ENCODE data around the gene TTC23.

TTC23 gene

DNA sequence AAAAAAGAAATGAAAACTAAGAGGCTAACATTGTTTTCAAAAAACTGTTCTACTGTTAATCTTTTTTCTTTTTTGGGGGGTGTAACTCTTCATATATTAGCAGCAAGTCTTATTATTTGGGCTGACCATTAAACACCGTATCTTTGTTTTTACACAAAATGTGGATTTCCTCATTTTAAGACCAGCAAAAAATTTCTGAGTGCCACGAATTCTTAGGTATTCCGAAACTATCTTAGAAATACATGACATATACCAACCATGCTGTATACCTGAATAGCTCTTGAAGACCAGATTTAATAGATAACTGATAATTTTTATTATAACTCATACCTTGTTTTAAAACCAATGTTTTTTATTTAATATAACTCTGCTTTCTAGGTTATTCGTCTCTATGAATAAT lies 620 bp upstream of the TTC23 start:
- no peak overlapping the region for H3K14ac ChIP-seq (ENCODE audit: low read length)
- peaks cover 2 to 5% of the 10 kb centered on the region in 2 experiments for H3K4me1 ChIP-seq (ENCODE audit: control insufficient read depth in 1 of 2, insufficient read depth in 2 of 2, low read length in 2 of 2)
- DNase-seq = peak in 1 of 2 donors; percentile 50
- H3K23ac ChIP-seq (ENCODE audit: low read length) = no peak overlapping the region
- H3K4me2 ChIP-seq (ENCODE audit: low read length) = no peak overlapping the region
- peaks cover 3% of the 10 kb centered on the region for H3K79me2 ChIP-seq (ENCODE audit: control insufficient read depth, insufficient read depth, low read length, poor library complexity)
- WGBS (ENCODE audit: extremely low coverage, insufficient coverage, insufficient read length) = no CpG with 5 or more reads among the region's 4 CpGs
- no peak overlapping the region for H2BK120ac ChIP-seq (ENCODE audit: insufficient read depth, low read length, poor library complexity)
- H2AFZ ChIP-seq (ENCODE audit: insufficient read depth, low read length, poor library complexity) = no peak overlapping the region
- no peak overlapping the region for H3K9ac ChIP-seq (ENCODE audit: low read length)
- H3K9me3 ChIP-seq (ENCODE audit: insufficient read depth, low read depth, low read length) = no peaks in the 10 kb centered on the region
- no peak overlapping the region for H3K18ac ChIP-seq (ENCODE audit: low read length)
- H4K91ac ChIP-seq (ENCODE audit: low read depth, low read length) = no peak overlapping the region
- no peak overlapping the region for H2AK5ac ChIP-seq (ENCODE audit: low read length)
- peaks cover 0 to 2% of the 10 kb centered on the region in 2 experiments for H3K36me3 ChIP-seq (ENCODE audit: control insufficient read depth in 1 of 2, insufficient read depth in 2 of 2, low read length in 2 of 2)
- H4K12ac ChIP-seq (ENCODE audit: low read depth, low read length) = no peak overlapping the region
- H4K8ac ChIP-seq (ENCODE audit: low read depth, low read length) = no peak overlapping the region
- H2BK12ac ChIP-seq (ENCODE audit: low read length) = no peak overlapping the region
- H3K79me1 ChIP-seq (ENCODE audit: low read length) = peaks cover 3% of the 10 kb centered on the region
- H2BK5ac ChIP-seq (ENCODE audit: low read depth, low read length, poor library complexity) = no peak overlapping the region
- H3K27ac ChIP-seq (ENCODE audit: low read depth, low read length) = no peak overlapping the region
- H3K27me3 ChIP-seq (ENCODE audit: insufficient read depth, low read length) = no peaks in the 10 kb centered on the region
- no peak overlapping the region for H3K4ac ChIP-seq (ENCODE audit: low read depth, low read length)
- no peak overlapping the region for H3K4me3 ChIP-seq (ENCODE audit: low read depth, low read length)

DNA sequence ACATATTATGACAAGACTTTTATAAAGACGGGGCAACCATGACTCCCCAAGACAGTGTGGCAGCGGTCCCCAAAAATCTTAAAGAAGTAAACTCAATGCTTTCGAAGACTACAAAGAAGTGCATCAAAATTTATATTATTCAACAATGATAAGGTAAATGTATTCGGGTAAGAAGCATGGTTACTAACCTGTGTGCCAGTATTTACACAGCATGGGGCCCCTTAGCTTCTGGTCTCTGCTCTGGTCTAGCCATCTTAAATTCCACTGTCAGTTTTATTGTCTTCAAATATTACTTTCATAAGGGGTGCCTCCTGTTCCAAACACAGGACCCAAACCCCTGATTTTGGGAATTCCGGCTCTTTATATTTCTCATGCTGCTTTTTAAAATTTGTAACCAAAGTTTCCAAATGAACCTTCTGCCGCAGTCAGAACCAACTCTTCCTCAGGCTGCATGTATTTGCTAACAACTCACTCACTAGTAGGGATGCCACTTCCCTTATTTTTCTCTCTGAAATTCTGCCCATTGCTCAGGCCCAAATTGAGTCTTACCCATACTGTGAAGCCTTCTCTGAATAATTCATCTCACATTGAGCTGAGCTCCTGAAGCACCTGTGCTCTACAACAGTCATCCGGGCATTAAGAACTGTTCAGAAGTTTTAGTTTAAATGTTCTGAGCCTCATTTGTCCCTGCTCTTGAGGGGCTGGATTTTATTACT lies 1.2 kb downstream of the TTC23 start:
- H2BK12ac ChIP-seq (ENCODE audit: low read length) = no peak overlapping the region
- no CpG with 5 or more reads among the region's 7 CpGs for WGBS (ENCODE audit: extremely low coverage, insufficient coverage, insufficient read length)
- no peak overlapping the region for H3K23ac ChIP-seq (ENCODE audit: low read length)
- H2AK5ac ChIP-seq (ENCODE audit: low read length) = peak overlapping the region; percentile 74
- no peak overlapping the region for H3K27ac ChIP-seq (ENCODE audit: low read depth, low read length)
- peak overlapping the region; percentile 69 for H3K4ac ChIP-seq (ENCODE audit: low read depth, low read length)
- no peak overlapping the region for H3K4me3 ChIP-seq (ENCODE audit: low read depth, low read length)
- H3K14ac ChIP-seq (ENCODE audit: low read length) = no peak overlapping the region
- no peak overlapping the region for H4K12ac ChIP-seq (ENCODE audit: low read depth, low read length)
- peaks cover 2 to 5% of the 10 kb centered on the region in 2 experiments for H3K4me1 ChIP-seq (ENCODE audit: control insufficient read depth in 1 of 2, insufficient read depth in 2 of 2, low read length in 2 of 2)
- H3K79me1 ChIP-seq (ENCODE audit: low read length) = peaks cover 3% of the 10 kb centered on the region
- H2BK120ac ChIP-seq (ENCODE audit: insufficient read depth, low read length, poor library complexity) = no peak overlapping the region
- no peak for DNase-seq
- H4K8ac ChIP-seq (ENCODE audit: low read depth, low read length) = no peak overlapping the region
- no peaks in the 10 kb centered on the region for H3K27me3 ChIP-seq (ENCODE audit: insufficient read depth, low read length)
- no peak overlapping the region for H4K91ac ChIP-seq (ENCODE audit: low read depth, low read length)
- H3K4me2 ChIP-seq (ENCODE audit: low read length) = peak overlapping the region; percentile 52
- H2AFZ ChIP-seq (ENCODE audit: insufficient read depth, low read length, poor library complexity) = no peak overlapping the region
- H3K9ac ChIP-seq (ENCODE audit: low read length) = no peak overlapping the region
- peaks cover 3% of the 10 kb centered on the region for H3K79me2 ChIP-seq (ENCODE audit: control insufficient read depth, insufficient read depth, low read length, poor library complexity)
- H3K18ac ChIP-seq (ENCODE audit: low read length) = no peak overlapping the region
- H2BK5ac ChIP-seq (ENCODE audit: low read depth, low read length, poor library complexity) = no peak overlapping the region
- H3K36me3 ChIP-seq (ENCODE audit: control insufficient read depth in 1 of 2, insufficient read depth in 2 of 2, low read length in 2 of 2) = peaks cover 0 to 2% of the 10 kb centered on the region in 2 experiments
- no peaks in the 10 kb centered on the region for H3K9me3 ChIP-seq (ENCODE audit: insufficient read depth, low read depth, low read length)

DNA sequence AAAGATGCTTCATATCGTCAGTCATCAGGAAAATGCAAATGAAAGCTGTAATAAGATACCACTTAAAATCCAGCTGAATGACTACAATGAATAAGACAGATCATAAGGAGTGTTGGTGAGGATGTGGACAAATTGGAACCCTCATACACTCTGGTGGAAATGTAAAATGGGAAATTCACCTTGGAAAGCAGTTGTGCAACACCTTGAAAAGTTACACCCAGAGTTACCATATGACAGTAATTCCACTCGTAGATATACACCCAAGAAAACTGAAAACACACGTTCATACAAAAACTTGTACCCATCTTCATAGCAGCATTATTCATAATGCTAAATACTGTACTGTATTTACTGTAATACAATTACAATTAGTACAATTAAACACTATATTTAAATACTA lies 2.3 kb downstream of the TTC23 start:
- Histone ChIP-seq H3K4me2 (ENCODE audit: low read length) (no peak overlapping the region), H3K79me2 (ENCODE audit: control insufficient read depth, insufficient read depth, low read length, poor library complexity) (peaks cover 3% of the 10 kb centered on the region), H3K27ac (ENCODE audit: low read depth, low read length) (no peak overlapping the region), H2AK5ac (ENCODE audit: low read length) (no peak overlapping the region), H2BK5ac (ENCODE audit: low read depth, low read length, poor library complexity) (no peak overlapping the region), H3K23ac (ENCODE audit: low read length) (no peak overlapping the region), H2BK120ac (ENCODE audit: insufficient read depth, low read length, poor library complexity) (no peak overlapping the region), H4K12ac (ENCODE audit: low read depth, low read length) (no peak overlapping the region), H3K4ac (ENCODE audit: low read depth, low read length) (no peak overlapping the region), H3K14ac (ENCODE audit: low read length) (no peak overlapping the region), H2BK12ac (ENCODE audit: low read length) (no peak overlapping the region), H3K79me1 (ENCODE audit: low read length) (peaks cover 3% of the 10 kb centered on the region), H3K9me3 (ENCODE audit: insufficient read depth, low read depth, low read length) (no peaks in the 10 kb centered on the region), H3K4me1 (ENCODE audit: control insufficient read depth in 1 of 2, insufficient read depth in 2 of 2, low read length in 2 of 2) (peaks cover 0 to 3% of the 10 kb centered on the region in 2 experiments), H4K8ac (ENCODE audit: low read depth, low read length) (no peak overlapping the region), H3K36me3 (ENCODE audit: control insufficient read depth in 1 of 2, insufficient read depth in 2 of 2, low read length in 2 of 2) (peaks cover 0 to 2% of the 10 kb centered on the region in 2 experiments), H2AFZ (ENCODE audit: insufficient read depth, low read length, poor library complexity) (no peak overlapping the region), H3K18ac (ENCODE audit: low read length) (no peak overlapping the region), H3K4me3 (ENCODE audit: low read depth, low read length) (no peak overlapping the region), H3K27me3 (ENCODE audit: insufficient read depth, low read length) (no peaks in the 10 kb centered on the region), H4K91ac (ENCODE audit: low read depth, low read length) (no peak overlapping the region), H3K9ac (ENCODE audit: low read length) (no peak overlapping the region)
- no CpG with 5 or more reads among the region's 3 CpGs for WGBS (ENCODE audit: extremely low coverage, insufficient coverage, insufficient read length)
- DNase-seq = no peak

DNA sequence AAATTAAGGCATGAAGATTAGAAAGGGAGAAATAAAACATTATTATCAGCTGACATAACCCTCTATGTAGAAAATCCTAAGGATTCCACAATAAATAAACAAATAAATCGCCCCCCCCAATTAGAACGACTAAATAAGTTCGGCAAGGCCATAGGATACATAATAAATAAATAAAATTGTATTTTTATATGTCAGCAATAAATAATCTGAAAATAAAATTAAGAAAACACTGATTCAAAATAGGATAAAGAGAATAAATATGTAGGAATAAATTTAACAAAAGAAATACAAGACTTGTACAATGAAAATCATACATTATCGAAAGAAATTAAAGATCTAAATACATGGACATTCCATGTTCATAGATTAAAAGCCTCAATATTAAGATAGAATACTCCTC lies 5.1 kb downstream of the TTC23 start:
- no peak overlapping the region for H2AFZ ChIP-seq (ENCODE audit: insufficient read depth, low read length, poor library complexity)
- H3K9me3 ChIP-seq (ENCODE audit: insufficient read depth, low read depth, low read length) = no peaks in the 10 kb centered on the region
- H2BK5ac ChIP-seq (ENCODE audit: low read depth, low read length, poor library complexity) = no peak overlapping the region
- H3K79me1 ChIP-seq (ENCODE audit: low read length) = no peaks in the 10 kb centered on the region
- H3K4me2 ChIP-seq (ENCODE audit: low read length) = no peak overlapping the region
- no peak overlapping the region for H4K12ac ChIP-seq (ENCODE audit: low read depth, low read length)
- H4K91ac ChIP-seq (ENCODE audit: low read depth, low read length) = no peak overlapping the region
- H3K27ac ChIP-seq (ENCODE audit: low read depth, low read length) = no peak overlapping the region
- no CpG with 5 or more reads among the region's 4 CpGs for WGBS (ENCODE audit: extremely low coverage, insufficient coverage, insufficient read length)
- H3K4me1 ChIP-seq (ENCODE audit: control insufficient read depth in 1 of 2, insufficient read depth in 2 of 2, low read length in 2 of 2) = peaks cover 0 to 3% of the 10 kb centered on the region in 2 experiments
- no peak overlapping the region for H2AK5ac ChIP-seq (ENCODE audit: low read length)
- H2BK12ac ChIP-seq (ENCODE audit: low read length) = no peak overlapping the region
- H3K18ac ChIP-seq (ENCODE audit: low read length) = no peak overlapping the region
- no peaks in the 10 kb centered on the region for H3K79me2 ChIP-seq (ENCODE audit: control insufficient read depth, insufficient read depth, low read length, poor library complexity)
- no peak overlapping the region for H2BK120ac ChIP-seq (ENCODE audit: insufficient read depth, low read length, poor library complexity)
- no peaks in the 10 kb centered on the region for H3K27me3 ChIP-seq (ENCODE audit: insufficient read depth, low read length)
- no peak overlapping the region for H3K14ac ChIP-seq (ENCODE audit: low read length)
- DNase-seq = no peak
- H3K4ac ChIP-seq (ENCODE audit: low read depth, low read length) = no peak overlapping the region
- no peak overlapping the region for H3K9ac ChIP-seq (ENCODE audit: low read length)
- H4K8ac ChIP-seq (ENCODE audit: low read depth, low read length) = no peak overlapping the region
- H3K36me3 ChIP-seq (ENCODE audit: control insufficient read depth in 1 of 2, insufficient read depth in 2 of 2, low read length in 2 of 2) = peaks cover 2 to 9% of the 10 kb centered on the region in 2 experiments
- no peak overlapping the region for H3K23ac ChIP-seq (ENCODE audit: low read length)
- no peak overlapping the region for H3K4me3 ChIP-seq (ENCODE audit: low read depth, low read length)
